OCI-LY3 (cell line): ENCODE data around the gene FLRT3.

Experiments used
- EZH2phosphoT487 ChIP-seq: fragments of 200-600 bp; shearing (Covaris generic); IDR thresholded peaks from 2 replicates; pipeline ENCODE4 v1.6.1; 2018; ENCODE audit warnings: antibody characterized with exemption, mixed run types, low read depth
- TF ChIP-seq, protein P1 (sequence below): fragments of 200-600, 300-600 bp; sonication (generic); IDR thresholded peaks from 2 replicates; pipeline ENCODE4 v1.5.1; 2014; ENCODE audit warnings: antibody characterized with exemption, low read length, low read depth

DNA sequence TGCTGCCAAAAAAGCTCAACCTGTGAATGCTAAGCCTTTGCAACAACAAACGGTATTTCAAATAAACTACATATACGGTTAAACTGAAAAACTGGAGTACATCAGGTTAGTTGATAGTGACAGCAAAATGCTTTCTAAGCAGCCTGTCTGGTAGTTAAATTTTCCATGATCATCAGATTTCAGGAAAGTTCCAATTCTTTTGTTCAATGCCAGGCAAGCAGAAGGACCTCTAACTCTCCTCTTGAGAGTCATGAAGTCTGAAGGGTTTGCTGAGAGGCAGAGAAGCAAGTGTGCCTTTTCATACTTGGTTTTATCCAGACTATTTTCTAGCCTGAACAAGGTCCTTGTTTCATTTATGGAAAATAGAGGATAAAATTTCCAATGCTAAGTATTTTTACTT, 4.5 kb downstream of the FLRT3 start:
- TF ChIP-seq, protein P1, sequence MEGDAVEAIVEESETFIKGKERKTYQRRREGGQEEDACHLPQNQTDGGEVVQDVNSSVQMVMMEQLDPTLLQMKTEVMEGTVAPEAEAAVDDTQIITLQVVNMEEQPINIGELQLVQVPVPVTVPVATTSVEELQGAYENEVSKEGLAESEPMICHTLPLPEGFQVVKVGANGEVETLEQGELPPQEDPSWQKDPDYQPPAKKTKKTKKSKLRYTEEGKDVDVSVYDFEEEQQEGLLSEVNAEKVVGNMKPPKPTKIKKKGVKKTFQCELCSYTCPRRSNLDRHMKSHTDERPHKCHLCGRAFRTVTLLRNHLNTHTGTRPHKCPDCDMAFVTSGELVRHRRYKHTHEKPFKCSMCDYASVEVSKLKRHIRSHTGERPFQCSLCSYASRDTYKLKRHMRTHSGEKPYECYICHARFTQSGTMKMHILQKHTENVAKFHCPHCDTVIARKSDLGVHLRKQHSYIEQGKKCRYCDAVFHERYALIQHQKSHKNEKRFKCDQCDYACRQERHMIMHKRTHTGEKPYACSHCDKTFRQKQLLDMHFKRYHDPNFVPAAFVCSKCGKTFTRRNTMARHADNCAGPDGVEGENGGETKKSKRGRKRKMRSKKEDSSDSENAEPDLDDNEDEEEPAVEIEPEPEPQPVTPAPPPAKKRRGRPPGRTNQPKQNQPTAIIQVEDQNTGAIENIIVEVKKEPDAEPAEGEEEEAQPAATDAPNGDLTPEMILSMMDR: no peak
- no peak for TF ChIP-seq EZH2phosphoT487
